ENCODE data around the gene CHD9NB. TPM values are rescaled to one million over a fixed set of nuclear protein-coding genes. Genes with fewer than 3 reads are reported as not detected.

CHD9NB gene
- total RNA-seq, 4 donors from 2014 or later = 0.19 to 1.2 (median 0.42) TPM

GRCh38 chr16:53073022-53073421, 20.3 kb upstream of the CHD9NB start:
- H3K27ac ChIP-seq (replicated peaks in 1 of 4) = no peak overlapping the region
- 88% methylated on average over 6 of the region's 6 CpGs for WGBS
- no peak for DNase-seq (ENCODE audit: extremely low spot score)
- H3K4me3 ChIP-seq = no peak overlapping the region
- no peaks in the 10 kb centered on the region for H3K27me3 ChIP-seq
- H3K4me1 ChIP-seq = peaks cover 17 to 31% (median 27%) of the 10 kb centered on the region in 4 donors
- peaks cover 0 to 8% (median 0%) of the 10 kb centered on the region in 4 donors for H3K36me3 ChIP-seq
- intact Hi-C loops (cut with DNase I) = no loop called here
- H3K9me3 ChIP-seq = no peaks in the 10 kb centered on the region
- TF ChIP-seq CTCF (IDR thresholded peaks at IDR 0.05) = no peak

- intact Hi-C loops (cut with DNase I) = no loop called here
- no peaks in the 10 kb centered on the region for H3K9me3 ChIP-seq
- peaks cover 17 to 31% (median 27%) of the 10 kb centered on the region in 4 donors for H3K4me1 ChIP-seq
- TF ChIP-seq POLR2AphosphoS5 (IDR thresholded peaks at IDR 0.05) (peak in 1 of 2 donors; percentile 4), CTCF (IDR thresholded peaks at IDR 0.05) (no peak)
- peak overlapping the region; percentile 44 to 72 (median 47) for H3K27ac ChIP-seq (replicated peaks in 1 of 4)
- H3K27me3 ChIP-seq = no peaks in the 10 kb centered on the region
- peak overlapping the region in 3 of 4 donors; percentile 6 to 17 (median 13) for H3K4me3 ChIP-seq
- peaks cover 0 to 8% (median 0%) of the 10 kb centered on the region in 4 donors for H3K36me3 ChIP-seq
- WGBS = 43% methylated on average over 6 of the region's 6 CpGs
- no peak for DNase-seq (ENCODE audit: extremely low spot score)
Observed at GRCh38 chr16:53071748-53072301, 19.1 kb upstream of the CHD9NB start.

DNA sequence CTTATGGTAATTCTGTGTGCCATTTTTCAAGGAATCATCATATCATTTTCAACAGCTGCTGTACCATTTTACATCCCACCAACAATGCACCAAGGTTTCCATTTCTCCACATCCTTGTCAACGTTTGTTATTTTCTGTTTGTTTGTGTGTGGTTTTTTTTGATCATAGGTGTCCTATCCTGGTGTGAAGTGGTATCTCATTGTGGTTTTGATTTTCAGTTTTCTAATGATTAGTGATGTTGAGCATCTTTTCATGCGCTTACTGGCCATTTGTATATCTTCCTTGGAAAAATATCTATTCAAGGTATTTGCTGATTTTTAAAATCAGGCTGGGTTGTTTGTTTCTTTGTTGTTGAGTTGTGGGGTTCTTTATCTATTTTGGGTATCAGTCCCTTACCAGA, 17.1 kb upstream of the CHD9NB start:
- H3K9me3 ChIP-seq = no peaks in the 10 kb centered on the region
- peaks cover 36 to 50% (median 45%) of the 10 kb centered on the region in 4 donors for H3K4me1 ChIP-seq
- intact Hi-C loops (cut with DNase I) = no loop called here
- H3K27me3 ChIP-seq = no peaks in the 10 kb centered on the region
- H3K36me3 ChIP-seq = peaks cover 0 to 8% (median 0%) of the 10 kb centered on the region in 4 donors
- WGBS = 90% methylated on average over 2 of the region's 2 CpGs
- no peak overlapping the region for H3K27ac ChIP-seq (replicated peaks in 1 of 4)
- TF ChIP-seq EP300 (IDR thresholded peaks at IDR 0.05) (no peak), CTCF (IDR thresholded peaks at IDR 0.05) (no peak), POLR2A (IDR thresholded peaks at IDR 0.05; ENCODE audit: low read depth) (no peak), POLR2AphosphoS5 (IDR thresholded peaks at IDR 0.05) (no peak)
- no peak for DNase-seq (ENCODE audit: extremely low spot score)
- H3K4me3 ChIP-seq = no peak overlapping the region

GRCh38 chr16:53068423-53068833, 15.7 kb upstream of the CHD9NB start:
- Histone ChIP-seq H3K27me3 (no peaks in the 10 kb centered on the region), H3K36me3 (peaks cover 0 to 8% (median 0%) of the 10 kb centered on the region in 4 donors), H3K4me1 (peaks cover 40 to 59% (median 50%) of the 10 kb centered on the region in 4 donors), H3K27ac (replicated peaks in 1 of 4) (no peak overlapping the region), H3K4me3 (no peak overlapping the region), H3K9me3 (no peaks in the 10 kb centered on the region)
- 86% methylated on average over 4 of the region's 4 CpGs for WGBS
- no peak for DNase-seq (ENCODE audit: extremely low spot score)
- intact Hi-C loops (cut with DNase I) = no loop called here
- TF ChIP-seq EP300 (IDR thresholded peaks at IDR 0.05) (no peak), POLR2AphosphoS5 (IDR thresholded peaks at IDR 0.05) (no peak), POLR2A (IDR thresholded peaks at IDR 0.05; ENCODE audit: low read depth) (no peak), CTCF (IDR thresholded peaks at IDR 0.05) (no peak)

- H3K4me1 ChIP-seq = peaks cover 35 to 51% (median 46%) of the 10 kb centered on the region in 4 donors
- intact Hi-C loops (cut with DNase I) = no loop called here
- peaks cover 0 to 8% (median 0%) of the 10 kb centered on the region in 4 donors for H3K36me3 ChIP-seq
- H3K27me3 ChIP-seq = no peaks in the 10 kb centered on the region
- DNase-seq (ENCODE audit: extremely low spot score) = no peak
- H3K9me3 ChIP-seq = no peaks in the 10 kb centered on the region
- TF ChIP-seq CTCF (IDR thresholded peaks at IDR 0.05) (no peak), POLR2A (IDR thresholded peaks at IDR 0.05; ENCODE audit: low read depth) (no peak), EP300 (IDR thresholded peaks at IDR 0.05) (no peak), POLR2AphosphoS5 (IDR thresholded peaks at IDR 0.05) (no peak)
- H3K27ac ChIP-seq (replicated peaks in 1 of 4) = no peak overlapping the region
- 77% methylated on average over 2 of the region's 2 CpGs for WGBS
- no peak overlapping the region for H3K4me3 ChIP-seq
Observed at GRCh38 chr16:53067675-53068074, 15.0 kb upstream of the CHD9NB start.

Data from esophagus muscularis mucosa (tissue), 4 donors.